AG08395 (cell line): ENCODE measurements around the gene FHOD3.

Experiments used
- DNase-seq: peaks from one replicate; pipeline ENCODE4 v3.0.0; 2012; ENCODE audit warnings: mixed read lengths, low spot score

The FHOD3 gene

DNA sequence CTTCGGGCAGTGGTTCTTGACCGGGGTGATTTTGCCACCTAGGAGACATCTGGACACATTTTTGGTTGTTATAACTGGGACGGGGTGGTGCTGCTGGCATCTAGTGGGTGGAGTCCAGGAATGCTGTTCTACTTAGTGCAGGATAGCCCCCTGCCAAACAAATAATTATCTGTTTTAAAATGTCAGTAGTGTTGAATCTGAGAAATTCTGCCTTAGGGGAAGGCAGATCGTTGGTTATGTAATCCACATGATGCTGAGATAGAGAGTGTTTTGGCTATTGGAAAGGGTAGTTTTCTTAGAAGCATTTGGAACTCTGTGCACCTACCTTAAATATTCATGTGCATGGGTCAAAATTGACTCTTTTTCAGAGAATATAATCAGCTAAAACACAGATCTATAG, 332.3 kb downstream of the FHOD3 start:
- DNase-seq: no peak

DNA sequence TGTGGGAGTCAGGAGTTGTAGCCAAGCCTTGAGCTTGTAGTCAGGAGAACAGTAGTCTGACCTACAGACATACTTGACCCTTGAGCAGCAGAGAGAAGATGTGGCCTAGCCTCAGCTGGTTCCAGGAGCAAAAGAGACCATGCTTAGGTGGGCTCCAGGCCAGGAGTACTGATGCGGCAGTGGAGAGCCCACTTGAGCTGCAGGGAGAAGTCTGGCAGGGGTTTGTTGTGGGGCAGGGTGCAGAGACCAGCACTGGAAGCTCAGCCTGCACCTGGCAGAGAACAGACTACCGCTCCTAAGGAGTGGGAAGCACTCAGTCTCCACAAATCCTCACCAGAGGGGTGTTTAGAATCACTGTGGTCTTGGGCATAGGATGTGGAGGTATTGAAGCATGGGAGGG, 333.4 kb downstream of the FHOD3 start:
- no peak for DNase-seq

DNA sequence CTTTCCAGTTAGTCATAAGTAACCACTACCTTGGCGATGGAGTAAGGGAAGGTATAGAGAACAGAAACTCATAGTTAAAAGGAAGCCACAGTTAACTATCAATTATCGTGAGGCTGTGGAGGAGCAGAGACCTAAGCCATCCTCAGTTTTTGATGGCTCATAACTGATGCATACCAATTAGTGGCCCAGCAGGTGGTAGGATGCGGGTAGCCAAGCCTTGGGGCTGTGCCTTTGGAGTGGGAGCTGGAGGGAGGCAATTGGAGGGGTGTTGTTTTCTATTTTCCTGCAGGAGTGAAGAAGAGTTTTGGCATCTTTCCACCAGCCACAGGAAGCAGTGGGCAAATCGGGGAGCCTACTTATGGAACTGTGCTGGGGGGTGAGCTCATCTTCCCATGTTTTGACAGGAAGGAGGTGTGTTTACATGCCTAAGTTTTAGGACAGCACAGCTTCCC, 336.5 kb downstream of the FHOD3 start:
- DNase-seq: no peak

DNA sequence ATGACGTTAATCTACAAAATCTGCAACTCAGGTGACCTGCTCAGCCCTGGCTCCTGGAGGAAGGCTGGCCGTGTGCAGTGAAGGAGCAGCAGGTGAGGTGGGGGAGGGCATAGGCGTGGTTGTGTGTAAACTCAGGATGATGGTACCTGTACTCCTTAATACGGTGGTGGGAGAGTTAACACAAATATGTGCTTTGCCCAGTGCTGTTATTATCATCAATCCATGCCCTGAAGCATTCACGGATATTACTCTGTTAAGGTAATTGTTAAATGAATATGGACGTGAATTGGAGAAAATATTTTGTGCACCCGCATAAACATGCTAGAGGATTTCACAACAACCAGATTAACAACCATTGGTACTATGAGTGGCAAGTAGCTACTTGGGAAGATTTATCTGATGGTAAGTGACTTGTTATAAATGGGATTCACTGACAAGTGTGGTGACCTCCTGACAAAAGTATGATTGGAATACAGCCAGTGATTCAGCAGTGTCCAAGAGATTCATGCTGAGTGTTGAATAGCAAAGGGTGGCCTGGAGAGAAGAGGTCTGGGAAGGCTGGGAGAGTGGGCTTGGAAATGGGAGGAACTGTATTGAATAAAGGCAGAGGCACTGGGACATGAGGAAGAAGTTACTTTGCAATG, 337.2 kb downstream of the FHOD3 start:
- no peak for DNase-seq

DNA sequence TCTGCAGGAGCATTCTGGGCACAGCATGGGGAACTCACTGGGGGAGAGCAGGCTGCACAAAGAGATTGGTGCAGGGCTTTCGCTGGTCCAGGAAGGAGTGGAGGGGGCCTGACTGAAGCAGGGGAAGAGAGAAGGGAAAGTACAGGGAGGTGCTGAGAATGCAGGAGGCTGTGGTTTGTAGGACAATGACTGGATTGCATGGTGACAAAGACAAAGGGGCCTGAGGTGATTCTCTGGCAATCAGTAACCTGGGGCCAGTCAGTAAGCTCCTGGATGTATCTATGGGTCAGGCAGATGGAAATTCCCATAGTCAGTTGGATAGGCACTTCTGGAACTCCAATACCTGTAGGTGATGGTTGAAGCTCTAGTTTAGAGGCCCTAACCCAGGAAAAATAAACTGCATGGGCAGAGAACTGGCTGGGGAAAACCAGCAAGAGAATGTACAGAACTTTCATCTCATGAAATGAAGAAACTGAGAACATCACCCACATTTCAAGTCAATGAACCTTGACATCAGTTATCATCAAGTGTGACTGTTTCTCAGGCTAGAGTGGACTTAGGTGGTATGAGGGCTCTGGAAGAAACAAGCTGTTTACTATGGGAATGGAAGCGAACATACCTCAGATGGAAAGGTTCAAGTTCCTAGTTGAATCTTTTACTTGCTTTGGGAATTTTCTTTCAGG, 338.0 kb downstream of the FHOD3 start:
- no peak for DNase-seq

DNA sequence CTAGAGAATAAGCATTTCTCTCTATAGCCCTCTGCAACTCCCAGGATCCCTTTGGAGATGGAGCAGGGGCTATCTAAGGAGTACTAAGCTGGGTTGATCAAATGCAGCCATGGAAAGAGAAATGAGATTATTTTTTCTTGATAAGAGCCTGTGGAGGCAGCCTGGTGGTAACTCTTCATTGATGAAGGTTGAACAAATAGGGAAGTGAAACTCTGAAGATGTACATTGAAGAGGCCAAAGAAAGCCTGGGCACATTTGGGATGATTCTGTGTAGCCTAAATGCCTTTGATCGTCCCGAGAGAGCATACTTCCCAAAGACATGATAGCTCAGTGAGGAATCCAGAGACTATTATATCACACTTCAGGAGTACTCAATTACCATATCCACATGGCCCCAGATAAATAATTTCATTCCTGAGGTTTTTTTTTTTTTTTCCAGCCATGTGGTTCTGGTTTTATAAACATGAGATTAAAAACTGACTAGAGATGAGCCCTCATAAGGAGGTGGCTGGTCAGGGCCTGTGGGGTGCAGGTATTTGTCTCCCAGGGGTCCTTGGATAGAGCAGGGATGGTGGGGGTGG, 338.8 kb downstream of the FHOD3 start:
- peak; percentile 20 for DNase-seq

DNA sequence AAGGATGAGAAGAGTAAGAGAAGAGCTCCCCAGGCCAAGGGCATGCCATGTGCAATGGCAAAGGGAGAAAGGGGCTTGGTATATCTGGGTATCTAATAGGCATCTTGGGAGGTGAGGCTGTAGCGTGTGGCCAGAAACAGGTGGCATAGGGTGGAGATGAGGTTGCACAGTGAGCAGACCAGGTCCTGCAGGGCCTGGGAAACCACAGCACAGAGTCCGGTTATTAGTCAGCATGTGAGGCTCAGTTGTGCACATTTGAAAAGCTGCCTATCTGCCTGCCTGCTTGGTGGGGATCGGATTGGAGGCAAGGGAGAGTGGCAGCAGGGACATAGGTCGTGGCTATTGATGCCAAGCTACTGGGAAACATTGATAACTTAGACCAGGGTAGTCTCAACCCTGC, 340.7 kb downstream of the FHOD3 start:
- no peak for DNase-seq

DNA sequence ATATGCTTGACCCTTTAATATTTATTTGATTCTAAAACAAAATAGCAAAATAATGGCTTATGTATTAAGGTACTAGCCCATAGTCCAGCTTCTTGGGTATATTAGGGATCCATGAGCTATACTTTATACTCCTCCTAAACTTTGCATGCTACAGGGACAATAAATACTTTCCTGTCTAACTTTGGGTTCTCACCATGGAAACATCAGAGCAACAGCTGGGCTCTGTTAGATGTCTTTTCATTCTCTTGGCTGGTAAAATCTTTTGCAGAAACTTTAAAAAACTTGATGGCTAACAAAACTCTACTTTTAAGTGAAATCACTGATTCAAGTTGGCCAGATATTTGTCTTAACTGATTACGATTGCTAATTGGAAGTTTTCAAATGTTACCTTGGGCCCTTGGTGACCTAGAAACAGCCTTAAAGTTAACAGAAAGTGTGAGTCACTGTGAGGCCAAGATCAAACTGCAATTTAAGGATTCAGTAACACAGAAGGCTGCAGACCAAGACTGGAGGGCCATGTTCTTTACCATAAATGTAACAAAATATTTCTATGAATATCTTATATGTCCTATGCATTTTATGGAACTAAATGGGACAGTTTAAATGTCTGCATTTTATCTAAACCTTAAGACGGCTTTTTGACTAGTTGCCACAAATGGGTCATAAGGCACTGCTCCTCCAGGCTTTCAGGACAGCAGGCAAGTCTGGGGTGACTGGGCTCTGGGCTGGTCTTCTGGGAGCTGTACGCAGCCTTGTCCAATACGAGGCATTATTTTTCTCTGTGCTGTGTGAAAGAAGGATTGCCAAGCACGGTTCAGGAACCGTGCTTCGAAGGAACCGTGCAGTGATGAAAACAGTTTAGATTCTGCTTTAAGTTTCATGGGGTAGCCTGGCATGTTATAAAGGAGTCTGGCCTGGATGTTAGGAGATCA, 342.8 kb downstream of the FHOD3 start:
- DNase-seq: no peak

DNA sequence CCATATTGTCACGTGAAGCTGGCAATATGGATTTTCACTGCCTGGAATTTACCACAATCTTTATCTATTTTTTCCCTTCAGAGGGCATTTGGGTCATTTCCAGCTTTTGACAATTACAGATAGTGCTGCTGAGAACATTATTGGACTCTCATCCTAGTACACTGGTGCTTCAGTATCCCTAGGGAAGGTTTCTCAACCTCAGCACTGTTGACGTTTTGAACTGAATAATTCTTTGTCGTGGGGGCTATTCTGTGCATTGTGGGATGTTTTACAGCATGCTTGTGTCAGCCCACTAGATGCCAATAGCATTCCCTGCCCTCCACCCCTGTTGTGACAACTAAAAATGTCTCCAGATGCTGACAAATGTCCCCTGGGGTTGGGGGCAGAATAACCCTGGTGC, 345.5 kb downstream of the FHOD3 start:
- DNase-seq: no peak

DNA sequence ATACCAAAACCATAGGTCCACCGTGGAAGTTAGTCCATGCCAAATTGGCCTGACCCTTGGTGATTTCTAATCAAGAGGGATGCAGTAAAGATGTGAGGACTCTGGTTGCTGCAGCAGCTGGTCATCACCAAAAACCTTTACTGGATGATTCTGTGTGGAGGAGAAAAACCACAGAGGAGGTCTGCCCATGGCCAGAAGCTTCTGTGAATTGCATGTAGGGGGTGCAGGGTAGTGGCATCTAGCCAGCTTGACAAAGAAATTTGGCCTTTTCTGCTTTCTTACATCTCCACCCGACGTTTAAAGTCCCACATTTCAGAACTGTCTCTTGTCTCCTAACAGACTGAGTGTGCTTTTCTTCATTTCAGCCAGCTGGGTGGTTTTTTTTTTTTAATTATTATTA, 351.3 kb downstream of the FHOD3 start:
- DNase-seq: no peak

DNA sequence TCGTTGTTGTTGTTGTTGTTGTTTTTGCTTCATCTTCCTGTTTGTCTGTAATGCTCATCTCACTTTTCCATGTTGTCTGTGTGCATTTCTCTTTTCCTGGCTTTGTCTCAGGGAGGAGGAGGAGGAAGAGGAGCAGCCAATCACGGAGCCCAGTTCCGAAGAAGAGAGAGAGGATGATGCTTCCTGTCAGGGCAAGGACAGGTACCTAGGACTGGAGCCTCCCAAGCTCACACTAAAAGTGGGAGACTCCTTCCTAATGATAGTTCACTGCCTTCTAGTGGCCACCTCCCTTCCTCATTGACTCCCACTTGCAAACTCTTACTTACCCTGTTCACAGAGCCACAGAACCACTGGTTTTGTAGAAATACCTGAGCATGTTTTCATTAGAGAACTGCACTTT, 351.7 kb downstream of the FHOD3 start:
- DNase-seq: no peak

DNA sequence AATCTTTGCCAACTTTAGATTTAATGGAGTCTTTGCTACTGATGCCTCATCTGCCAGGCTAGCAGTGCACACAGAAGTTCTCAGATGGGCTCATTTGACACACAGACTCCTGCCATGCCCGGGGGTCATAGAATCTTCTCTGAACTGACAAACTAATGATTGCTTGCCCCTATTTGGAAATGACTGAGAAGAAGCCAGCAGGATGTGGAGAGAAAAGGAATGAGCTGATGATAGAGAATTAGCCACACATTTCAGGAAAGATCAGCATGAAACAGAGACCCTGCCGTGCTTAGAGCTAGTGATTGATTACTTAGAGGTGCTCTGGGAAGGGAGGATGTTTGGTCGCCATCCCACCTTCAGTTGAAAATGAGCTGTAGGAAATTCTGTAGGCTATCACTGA, 352.8 kb downstream of the FHOD3 start:
- DNase-seq: no peak

DNA sequence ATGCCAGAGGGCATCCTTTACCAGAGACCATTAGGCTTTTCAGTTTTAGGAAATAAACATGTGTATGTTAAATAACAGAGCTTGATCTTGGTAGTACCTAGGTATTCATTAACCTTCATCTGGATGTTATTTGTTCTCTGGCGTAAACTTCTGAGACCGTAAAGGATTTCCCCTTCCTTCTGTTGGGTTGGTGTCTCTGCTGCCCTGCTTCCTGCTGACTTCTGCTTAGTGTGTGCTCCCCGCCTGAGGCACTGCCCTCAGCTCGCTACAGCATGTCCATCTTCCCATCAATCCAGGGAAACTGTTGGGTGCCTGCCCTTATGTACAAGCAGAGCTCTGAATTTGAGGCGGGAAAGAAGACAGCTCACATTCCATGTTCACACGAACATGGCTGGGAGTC, 353.4 kb downstream of the FHOD3 start:
- no peak for DNase-seq

DNA sequence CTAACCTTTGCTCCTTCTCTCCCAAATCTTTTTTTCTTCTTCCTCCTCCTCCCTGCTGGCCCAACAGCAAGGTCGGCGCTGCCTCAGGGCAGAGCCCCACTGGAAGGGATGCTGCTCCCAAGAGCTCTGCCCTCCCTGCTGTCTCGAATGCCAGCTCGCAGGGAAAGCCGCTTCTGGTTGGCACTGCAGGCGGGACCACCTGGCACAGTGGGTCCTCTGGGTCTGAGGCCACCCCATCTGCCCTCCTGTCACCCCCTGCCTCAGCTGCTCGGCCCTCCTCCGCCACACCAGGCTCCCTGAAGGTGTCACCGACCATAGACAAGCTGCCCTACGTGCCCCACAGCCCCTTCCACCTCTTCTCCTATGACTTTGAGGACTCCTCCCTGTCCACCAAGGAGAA, 355.0 kb downstream of the FHOD3 start:
- no peak for DNase-seq

DNA sequence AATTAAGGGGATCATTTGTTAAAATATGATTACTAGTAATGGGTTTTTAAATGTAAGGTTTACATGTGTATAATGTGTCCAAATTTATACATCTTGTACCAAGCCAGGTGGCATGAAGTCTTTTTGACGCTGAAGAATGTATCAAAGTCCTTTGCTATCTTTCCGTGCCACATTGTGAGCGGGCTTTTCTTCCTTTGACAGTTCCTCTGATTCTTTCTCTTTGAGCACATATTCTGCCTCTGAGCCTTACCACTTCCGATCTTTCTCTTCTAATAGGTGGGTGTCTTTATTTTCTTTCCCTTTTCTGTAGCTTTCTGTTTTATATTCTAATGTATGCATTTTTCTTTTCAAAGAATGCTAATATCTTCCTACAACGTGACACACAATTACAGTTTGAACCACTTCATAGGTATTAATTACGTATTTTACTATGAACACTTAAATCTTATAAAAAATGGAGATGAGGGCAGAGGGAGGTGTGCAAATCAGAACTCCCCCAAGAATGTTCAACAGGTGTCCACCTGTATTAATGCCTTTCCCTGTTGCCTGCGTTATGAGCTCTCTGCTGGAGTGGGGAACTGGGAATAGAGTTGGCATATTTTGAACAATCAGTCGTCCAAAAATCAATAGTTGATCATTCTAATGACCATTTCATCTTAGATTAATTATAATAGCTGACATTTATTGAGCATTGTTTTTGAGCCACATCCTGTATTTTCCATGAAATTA, 355.8 kb downstream of the FHOD3 start:
- no peak for DNase-seq

DNA sequence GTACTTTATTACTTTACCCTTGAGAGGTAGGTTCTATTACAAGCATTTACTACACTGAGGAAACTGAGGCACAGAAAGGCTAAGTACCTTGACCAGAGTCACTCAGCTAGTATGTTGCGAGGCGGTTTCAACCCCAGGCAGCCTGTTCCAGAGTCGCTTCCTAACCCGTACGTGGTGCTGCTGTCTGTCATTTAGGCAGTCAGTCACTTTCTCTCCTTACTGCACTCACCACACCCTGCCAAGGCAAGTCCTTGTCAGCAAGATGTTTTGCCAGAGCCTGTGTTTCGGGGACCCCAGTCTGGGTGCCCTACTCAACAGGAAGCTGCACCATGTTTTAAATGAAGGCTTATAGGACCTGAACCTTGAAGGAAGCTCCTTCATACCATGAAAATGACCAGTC, 356.4 kb downstream of the FHOD3 start:
- no peak for DNase-seq

DNA sequence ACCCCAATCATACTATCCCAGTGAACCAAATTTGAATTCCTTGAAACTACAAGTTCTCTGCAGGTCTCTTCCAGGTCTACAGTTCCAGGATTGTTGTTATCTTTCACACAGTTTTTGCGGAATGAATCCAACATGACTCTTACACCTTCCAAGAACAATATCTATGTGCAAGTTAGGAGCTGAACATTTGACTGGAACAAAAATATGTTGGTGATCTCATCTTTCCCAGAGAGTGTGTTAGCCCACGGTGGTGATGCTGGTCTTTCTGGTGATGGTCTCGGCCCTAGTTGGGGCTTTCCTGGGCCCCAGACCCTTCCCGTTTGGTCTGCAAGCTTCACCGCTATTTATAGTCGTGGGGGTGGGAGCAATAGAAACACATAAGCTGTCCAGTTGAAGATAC, 357.6 kb downstream of the FHOD3 start:
- DNase-seq: no peak

DNA sequence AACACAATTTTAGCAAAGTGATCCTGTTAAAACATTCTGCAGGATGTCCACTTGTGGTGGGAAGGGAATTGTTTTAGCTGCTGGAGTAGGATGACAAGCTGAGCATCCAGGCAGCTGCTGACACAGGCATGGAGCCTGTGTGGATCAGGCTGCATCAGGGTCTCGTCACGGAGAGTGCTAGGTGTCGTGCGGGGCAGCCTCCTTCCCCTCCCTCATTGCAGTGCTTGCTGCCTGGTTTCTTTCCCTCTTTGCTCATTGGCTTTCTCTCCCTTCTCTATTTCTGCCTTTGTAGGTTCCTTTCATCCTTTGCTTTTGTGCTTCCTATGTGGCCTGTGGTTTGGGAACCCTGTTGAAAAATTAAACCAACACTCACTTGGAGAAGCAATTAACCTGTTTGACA, 358.4 kb downstream of the FHOD3 start:
- no peak for DNase-seq

DNA sequence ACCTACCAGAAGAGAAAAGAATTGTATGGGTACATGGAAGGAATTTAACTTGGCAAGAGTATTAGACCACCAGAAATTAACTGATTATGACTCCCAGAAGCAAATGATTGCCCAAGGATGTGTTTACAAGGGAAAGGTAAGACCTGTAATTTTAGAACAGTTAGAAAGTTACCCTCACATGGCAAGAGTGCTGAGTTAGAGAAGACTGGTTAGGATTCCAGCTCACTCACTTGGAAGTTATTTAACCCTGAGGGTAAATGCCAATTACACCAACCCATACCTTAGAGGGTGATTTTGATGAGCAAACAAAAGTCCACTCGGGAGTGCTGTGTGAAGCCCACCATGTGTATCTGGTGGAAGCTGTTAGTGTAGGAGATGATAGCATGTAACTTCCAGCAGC, 361.1 kb downstream of the FHOD3 start:
- no peak for DNase-seq

DNA sequence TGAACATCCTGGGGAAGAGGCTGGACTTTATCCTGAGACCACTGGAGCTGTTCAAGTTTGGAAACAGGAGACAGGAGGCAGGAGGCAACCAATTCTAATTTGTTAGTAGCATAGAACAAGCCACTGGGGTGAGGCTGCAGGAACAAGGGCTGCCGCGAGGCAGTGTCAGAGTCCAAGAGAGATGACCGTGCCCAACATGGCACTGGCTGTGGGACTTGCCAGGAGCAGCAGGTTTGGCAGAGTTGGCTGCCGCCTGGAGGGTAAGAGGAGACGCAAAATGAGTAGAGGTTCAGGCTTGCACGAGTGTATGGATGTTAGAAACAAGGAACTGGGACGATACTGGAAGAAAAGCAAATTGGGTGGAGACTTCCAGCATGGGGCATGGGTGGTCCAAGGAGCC, 362.8 kb downstream of the FHOD3 start:
- DNase-seq: no peak

DNA sequence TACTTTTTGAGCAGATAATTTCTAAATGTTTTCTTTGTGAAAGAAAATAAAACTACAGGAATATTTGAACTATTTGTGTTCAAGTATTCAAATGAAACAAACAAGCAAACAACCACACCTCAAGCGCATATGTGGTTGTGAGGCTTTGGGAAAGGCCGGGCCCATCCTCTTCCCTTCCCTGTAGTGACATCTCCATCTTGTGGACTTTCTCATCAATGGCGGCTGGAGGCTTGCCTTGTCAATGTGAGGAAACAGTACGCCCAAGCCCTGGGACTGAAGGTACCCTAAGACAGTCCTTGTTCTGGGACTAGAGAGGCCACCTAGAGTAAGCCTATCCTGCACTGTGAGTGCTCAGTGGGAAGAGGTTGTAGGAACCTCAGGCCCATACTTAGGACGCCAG, 364.5 kb downstream of the FHOD3 start:
- peak; percentile 33 for DNase-seq

DNA sequence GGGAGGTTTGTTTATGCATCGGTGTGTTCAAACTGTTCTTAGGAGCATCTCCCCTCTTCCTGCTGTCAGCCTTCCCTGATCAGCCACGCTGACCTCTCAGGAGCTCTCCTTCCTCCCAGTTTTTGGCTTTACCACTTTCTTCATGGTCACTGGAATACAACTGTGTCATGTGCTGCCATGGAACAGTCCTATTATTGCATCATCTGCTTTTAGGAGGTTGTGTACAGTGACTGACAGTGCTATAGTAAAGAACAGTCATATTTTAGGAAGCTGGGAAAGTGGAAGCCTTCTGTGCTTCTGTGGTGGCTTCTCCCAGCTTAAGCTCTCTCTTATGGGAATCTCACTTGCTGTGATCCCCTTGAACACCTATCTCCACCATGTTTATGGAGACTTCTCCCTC, 365.8 kb downstream of the FHOD3 start:
- no peak for DNase-seq
